AG04450 (cell line): ENCODE data around the gene MIGA1. TPM values are rescaled to one million over a fixed set of nuclear protein-coding genes. Genes with fewer than 3 reads are reported as not detected.
"Not testable (repeated sequence)": the region's sequence is repeated elsewhere in the genome, so short reads cannot be mapped to it uniquely, and the experiment has no call there.

Experiments
- CTCF ChIA-PET: fragments of 300-600, 350-600 bp; formaldehyde crosslinking; extraction: SDS; loops from one replicate; lab custom pipeline; 2022; ENCODE audit warnings: antibody characterized with exemption, inconsistent platforms; lab: Charles Lee
- POLR2A ChIA-PET: fragments of 350-600 bp; formaldehyde crosslinking; extraction: SDS; loops from one replicate; lab custom pipeline; 2021; ENCODE audit warnings: antibody characterized with exemption, inconsistent platforms; lab: Yijun Ruan, JAX
- DNase-seq: peaks from one replicate; pipeline ENCODE4 v3.0.0-alpha.2; 2011; ENCODE audit warnings: low read depth, low spot score
- H3K27ac ChIP-seq: one replicate; pipeline ENCODE4 v1.5.1; 2012; ENCODE audit warnings: low read depth, low read length, control low read depth
- H3K27me3 ChIP-seq: one replicate; pipeline ENCODE4 v1.6.0; 2012; ENCODE audit warnings: low read length; ENCODE audit not compliant: control insufficient read depth, insufficient read depth
- H3K4me3 ChIP-seq: 2 replicates; pipeline ENCODE4 v1.5.1; 2011; ENCODE audit warnings: mild to moderate bottlenecking, low read depth, low read length, control low read depth
- H3K9me3 ChIP-seq: 2 replicates; pipeline ENCODE4 v1.5.1; 2012; ENCODE audit warnings: low read length; ENCODE audit not compliant: control insufficient read depth, insufficient read depth
- polyA plus RNA-seq: library from polyadenylated mRNA; depleted of rRNA; stranded (reverse); fragments of >200 nt; gene quantifications from 2 replicates; pipeline ENCODE4 v1.2.3, GENCODE V29; 2011
- TF ChIP-seq, protein P1 (sequence below): IDR thresholded peaks from 2 replicates; pipeline ENCODE4 v1.5.1; 2011; ENCODE audit warnings: low read depth, low read length, control low read depth, inconsistent platforms

The MIGA1 gene
- polyA plus RNA-seq, 1 experiment, result 5.5 TPM

GRCh38 chr1:77776007-77776700 lies 3.3 kb upstream of the MIGA1 start:
- DNase-seq, result no peak
- TF ChIP-seq, protein P1, sequence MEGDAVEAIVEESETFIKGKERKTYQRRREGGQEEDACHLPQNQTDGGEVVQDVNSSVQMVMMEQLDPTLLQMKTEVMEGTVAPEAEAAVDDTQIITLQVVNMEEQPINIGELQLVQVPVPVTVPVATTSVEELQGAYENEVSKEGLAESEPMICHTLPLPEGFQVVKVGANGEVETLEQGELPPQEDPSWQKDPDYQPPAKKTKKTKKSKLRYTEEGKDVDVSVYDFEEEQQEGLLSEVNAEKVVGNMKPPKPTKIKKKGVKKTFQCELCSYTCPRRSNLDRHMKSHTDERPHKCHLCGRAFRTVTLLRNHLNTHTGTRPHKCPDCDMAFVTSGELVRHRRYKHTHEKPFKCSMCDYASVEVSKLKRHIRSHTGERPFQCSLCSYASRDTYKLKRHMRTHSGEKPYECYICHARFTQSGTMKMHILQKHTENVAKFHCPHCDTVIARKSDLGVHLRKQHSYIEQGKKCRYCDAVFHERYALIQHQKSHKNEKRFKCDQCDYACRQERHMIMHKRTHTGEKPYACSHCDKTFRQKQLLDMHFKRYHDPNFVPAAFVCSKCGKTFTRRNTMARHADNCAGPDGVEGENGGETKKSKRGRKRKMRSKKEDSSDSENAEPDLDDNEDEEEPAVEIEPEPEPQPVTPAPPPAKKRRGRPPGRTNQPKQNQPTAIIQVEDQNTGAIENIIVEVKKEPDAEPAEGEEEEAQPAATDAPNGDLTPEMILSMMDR, result no peak
- CTCF ChIA-PET, result interaction anchor here (0.6 to 0.8 kb wide), 2 partner anchors 11 to 338 kb away, joined by 3 to 7 read pairs; no protein-coding TSS in a partner anchor
- Histone ChIP-seq H3K27me3 (no peaks in the 10 kb centered on the region), H3K4me3 (no peak overlapping the region), H3K27ac (no peak overlapping the region), H3K9me3 (peaks cover 4% of the 10 kb centered on the region; the same call in 1 of the 2 replicates)
- POLR2A ChIA-PET, result interaction anchor here (1.4 kb wide), 1 partner anchor 229 kb away, joined by 5 read pairs; the partner anchor contains the start of gene DNAJB4

GRCh38 chr1:77781683-77782082 lies 2.2 kb downstream of the MIGA1 start:
- CTCF ChIA-PET, result no interaction called here
- POLR2A ChIA-PET, result interaction anchor here (0.6 kb wide), 1 partner anchor 333 kb away, joined by 3 read pairs; no protein-coding TSS in a partner anchor

DNA sequence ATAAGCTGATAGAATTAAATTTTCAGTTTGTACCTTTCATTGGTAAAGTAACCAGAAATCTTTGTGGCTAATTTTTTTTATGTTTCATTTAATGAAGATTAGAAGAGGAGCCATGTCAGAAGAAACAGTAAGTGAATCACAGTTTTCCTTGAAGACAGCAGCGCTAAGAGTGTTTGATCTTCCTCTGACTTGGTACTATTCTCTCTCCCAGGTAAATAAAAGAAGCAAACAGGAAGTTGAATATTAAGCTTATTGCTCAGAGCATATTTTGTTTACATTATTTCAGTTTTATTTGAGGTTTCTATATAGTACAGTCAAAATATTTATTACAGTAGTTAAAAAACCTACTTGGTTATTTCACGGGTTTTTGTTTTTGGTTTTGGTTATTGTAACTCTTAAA lies 3.7 kb downstream of the MIGA1 start:
- POLR2A ChIA-PET, result no interaction called here
- Histone ChIP-seq H3K9me3 (peaks cover 3% of the 10 kb centered on the region), H3K4me3 (no peak overlapping the region), H3K27ac (no peak overlapping the region), H3K27me3 (no peaks in the 10 kb centered on the region)
- TF ChIP-seq, protein P1, result no peak
- CTCF ChIA-PET, result no interaction called here
- no peak for DNase-seq

More at GRCh38 chr1:77781683-77782082, 2.2 kb downstream of the MIGA1 start:
- Histone ChIP-seq H3K27me3 (no peaks in the 10 kb centered on the region), H3K4me3 (no peak overlapping the region), H3K9me3 (peaks cover 3% of the 10 kb centered on the region), H3K27ac (no peak overlapping the region)
- TF ChIP-seq, protein P1, result no peak
- no peak for DNase-seq

GRCh38 chr1:77786093-77786741 lies 6.8 kb downstream of the MIGA1 start:
- H3K27ac ChIP-seq, CTCF ChIA-PET, POLR2A ChIA-PET, H3K9me3 ChIP-seq, H3K4me3 ChIP-seq, H3K27me3 ChIP-seq, DNase-seq: not testable (repeated sequence)

GRCh38 chr1:77794550-77794949 lies 15.1 kb downstream of the MIGA1 start:
- POLR2A ChIA-PET, result no interaction called here
- Histone ChIP-seq H3K27me3 (no peaks in the 10 kb centered on the region), H3K9me3 (no peaks in the 10 kb centered on the region), H3K4me3 (no peak overlapping the region), H3K27ac (no peak overlapping the region)
- DNase-seq, result no peak
- TF ChIP-seq, protein P1, result no peak
- CTCF ChIA-PET, result no interaction called here
